Measurements from ENCODE around the gene HAGHL. TPM values are rescaled to one million over a fixed set of nuclear protein-coding genes. Genes with fewer than 3 reads are reported as not detected.

HAGHL gene
- total and polyA plus RNA-seq, 3 donors from 2014 or later: 7.2 to 13.7 (median 9.9) TPM

- Histone ChIP-seq H3K4me3 (no peak overlapping the region), H3K4me1 (no peaks in the 10 kb centered on the region), H3K27ac (no peak overlapping the region), H3K36me3 (ENCODE audit: low read depth, missing control alignments) (no peaks in the 10 kb centered on the region), H3K27me3 (no peaks in the 10 kb centered on the region), H3K9me3 (no peaks in the 10 kb centered on the region)
- TF ChIP-seq CTCF (IDR thresholded peaks at IDR 0.05) (no peak), POLR2A (IDR thresholded peaks at IDR 0.05) (no peak)
- no peak for DNase-seq
- intact Hi-C loops (cut with DNase I; ENCODE audit: low total_unique reads): no loop called here
- 77 to 81% methylated on average over 14 to 17 of the region's 19 CpGs for WGBS, 2 donors
Observed at GRCh38 chr16:769934-770333, 43.0 kb downstream of the HAGHL start.

- intact Hi-C loops (cut with DNase I; ENCODE audit: low total_unique reads): no loop called here
- WGBS, 2 donors: 79% methylated on average over 8 of the region's 13 CpGs; no CpG with 5 or more reads in 1 of the 2 donors
- H3K27me3 ChIP-seq: no peaks in the 10 kb centered on the region
Observed at GRCh38 chr16:770411-770810, 43.5 kb downstream of the HAGHL start.

GRCh38 chr16:772959-773358 lies 46.1 kb downstream of the HAGHL start:
- Histone ChIP-seq H3K9me3 (no peaks in the 10 kb centered on the region), H3K4me3 (no peak overlapping the region), H3K36me3 (ENCODE audit: low read depth, missing control alignments) (no peaks in the 10 kb centered on the region), H3K4me1 (no peaks in the 10 kb centered on the region), H3K27ac (no peak overlapping the region), H3K27me3 (no peaks in the 10 kb centered on the region)
- intact Hi-C loops (cut with DNase I; ENCODE audit: low total_unique reads): no loop called here
- WGBS, 2 donors: 87 to 89% methylated on average over 18 of the region's 18 CpGs
- DNase-seq: no peak
- TF ChIP-seq POLR2A (IDR thresholded peaks at IDR 0.05) (no peak), CTCF (IDR thresholded peaks at IDR 0.05) (no peak)

More at GRCh38 chr16:770411-770810, 43.5 kb downstream of the HAGHL start:
- no peaks in the 10 kb centered on the region for H3K9me3 ChIP-seq
- TF ChIP-seq CTCF (IDR thresholded peaks at IDR 0.05) (no peak), POLR2A (IDR thresholded peaks at IDR 0.05) (no peak)
- H3K4me3 ChIP-seq: no peak overlapping the region
- no peaks in the 10 kb centered on the region for H3K4me1 ChIP-seq
- no peak for DNase-seq
- H3K27ac ChIP-seq: no peak overlapping the region
- no peaks in the 10 kb centered on the region for H3K36me3 ChIP-seq (ENCODE audit: low read depth, missing control alignments)

GRCh38 chr16:774086-775001 lies 47.4 kb downstream of the HAGHL start:
- H3K4me3 ChIP-seq: no peak overlapping the region
- H3K36me3 ChIP-seq (ENCODE audit: low read depth, missing control alignments): no peaks in the 10 kb centered on the region
- no peak for DNase-seq
- no peaks in the 10 kb centered on the region for H3K9me3 ChIP-seq
- 81 to 85% methylated on average over 12 to 38 of the region's 46 CpGs for WGBS, 2 donors
- TF ChIP-seq CTCF (IDR thresholded peaks at IDR 0.05) (no peak), POLR2A (IDR thresholded peaks at IDR 0.05) (no peak)
- intact Hi-C loops (cut with DNase I; ENCODE audit: low total_unique reads): no loop called here
- H3K27me3 ChIP-seq: no peaks in the 10 kb centered on the region
- H3K4me1 ChIP-seq: no peaks in the 10 kb centered on the region
- H3K27ac ChIP-seq: no peak overlapping the region
